HT1080 (cell line): Measurements from ENCODE around the gene AKAP13. TPM values are rescaled to one million over a fixed set of nuclear protein-coding genes. Genes with fewer than 3 reads are reported as not detected.
"Not testable (repeated sequence)": the region's sequence is repeated elsewhere in the genome, so short reads cannot be mapped to it uniquely, and the experiment has no call there.

ENCODE experiments used
- DNase-seq: peaks from one replicate; pipeline ENCODE4 v3.0.0-alpha.2; 2015; ENCODE audit warnings: low read depth
- total RNA-seq: library from RNA; depleted of rRNA; stranded (reverse); fragments of >200 nt; shearing (Covaris generic); gene quantifications from 2 replicates; pipeline ENCODE4 v1.2.3, GENCODE V29; 2014

Gene AKAP13
- total RNA-seq, 1 experiment from 2014 or later, result 29.7 TPM

- no peak for DNase-seq
Observed at GRCh38 chr15:85531083-85531482, 150.7 kb downstream of the AKAP13 start.

GRCh38 chr15:85532689-85533088, 152.3 kb downstream of the AKAP13 start:
- DNase-seq, result no peak

- no peak for DNase-seq
Observed at GRCh38 chr15:85534031-85534430, 153.6 kb downstream of the AKAP13 start.

- DNase-seq, result not testable (repeated sequence)
Observed at GRCh38 chr15:85535533-85536330, 155.3 kb downstream of the AKAP13 start.

GRCh38 chr15:85536341-85536740, 155.9 kb downstream of the AKAP13 start:
- DNase-seq, result no peak

GRCh38 chr15:85539491-85539890, 159.1 kb downstream of the AKAP13 start:
- DNase-seq, result no peak

- no peak for DNase-seq
Observed at GRCh38 chr15:85540085-85540797, 159.8 kb downstream of the AKAP13 start.

GRCh38 chr15:85541744-85542143, 161.3 kb downstream of the AKAP13 start:
- no peak for DNase-seq

- DNase-seq, result no peak
Observed at GRCh38 chr15:85542488-85542887, 162.1 kb downstream of the AKAP13 start.

- DNase-seq, result no peak
Observed at GRCh38 chr15:85542895-85543331, 162.5 kb downstream of the AKAP13 start.

GRCh38 chr15:85543741-85544155, 163.3 kb downstream of the AKAP13 start:
- no peak for DNase-seq

- no peak for DNase-seq
Observed at GRCh38 chr15:85545185-85545584, 164.8 kb downstream of the AKAP13 start.

GRCh38 chr15:85545752-85546151, 165.3 kb downstream of the AKAP13 start:
- no peak for DNase-seq

GRCh38 chr15:85547386-85547785, 167.0 kb downstream of the AKAP13 start:
- DNase-seq, result no peak

GRCh38 chr15:85550283-85550682, 169.9 kb downstream of the AKAP13 start:
- DNase-seq, result no peak

- DNase-seq, result no peak
Observed at GRCh38 chr15:85551221-85551832, 170.9 kb downstream of the AKAP13 start.

- DNase-seq, result no peak
Observed at GRCh38 chr15:85554852-85555521, 174.6 kb downstream of the AKAP13 start.

- DNase-seq, result no peak
Observed at GRCh38 chr15:85555875-85556617, 175.6 kb downstream of the AKAP13 start.

GRCh38 chr15:85556618-85556895, 176.2 kb downstream of the AKAP13 start:
- no peak for DNase-seq

- no peak for DNase-seq
Observed at GRCh38 chr15:85557385-85557784, 177.0 kb downstream of the AKAP13 start.

- no peak for DNase-seq
Observed at GRCh38 chr15:85558848-85559247, 178.4 kb downstream of the AKAP13 start.
